HCT116 (cell line): ENCODE data around the gene TOLLIP. TPM values are rescaled to one million over a fixed set of nuclear protein-coding genes. Genes with fewer than 3 reads are reported as not detected.

Experiments used
- ATAC-seq: fragments of 200-7000 bp; cut with Tn5 transposase; 2 replicates; pipeline ENCODE4 v1.9.1; 2020; ENCODE audit warnings: mild to moderate bottlenecking, moderate library complexity
- BruUV-seq: library from RNA; stranded (reverse); fragments of 400-500 nt; replicated peaks from 2 replicates; lab custom pipeline; 2021; lab: Mats Ljungman, UMichigan
- CTCF ChIA-PET: fragments of 300-600 bp; sonication (Branson Sonifier 250); formaldehyde crosslinking; loops from one replicate; lab custom pipeline; 2021; ENCODE audit warnings: antibody characterized with exemption; lab: Charles Lee
- POLR2A ChIA-PET: fragments of 300-600, 350-600 bp; sonication (Branson Sonifier 250); formaldehyde crosslinking; loops from one replicate; lab custom pipeline; 2021; ENCODE audit warnings: antibody characterized with exemption; lab: Charles Lee
- RAD21 ChIA-PET, 2 experiments: fragments of 300-600 bp; sonication (Branson Sonifier 250); formaldehyde crosslinking; loops; one replicate each; lab custom pipeline; 2023; ENCODE audit warnings: low total read pairs in 2 of 2; ENCODE audit not compliant: uncharacterized antibody in 2 of 2, unreplicated experiment in 2 of 2, low non-redundant PET in 1 of 2; lab: Charles Lee
- DNase-seq: peaks from one replicate; pipeline ENCODE4 v3.0.0-alpha.2; 2010; ENCODE audit warnings: low read depth, low spot score
- H2AFZ ChIP-seq: fragments of 200-600 bp; shearing (Covaris generic), sonication (generic); 2 replicates; pipeline ENCODE4 v1.6.1; 2017; ENCODE audit warnings: low read depth, mixed run types, mixed read lengths, antibody characterized with exemption, low read length; ENCODE audit not compliant: poor library complexity, severe bottlenecking
- H3K27ac ChIP-seq: 2 replicates; pipeline ENCODE4 v1.5.1; 2012; ENCODE audit warnings: low read depth, low read length
- H3K27me3 ChIP-seq: fragments of 200-600 bp; sonication (generic); 2 replicates; pipeline ENCODE4 v1.6.1; 2016; ENCODE audit warnings: mixed run types, low read length, mixed read lengths; ENCODE audit not compliant: insufficient read depth
- H3K36me3 ChIP-seq, 2 experiments: fragments of 200-500 bp in 1 of 2; fragments of 200-600 bp in 1 of 2; sonication (Bioruptor generic) in 1 of 2; sonication (generic) in 1 of 2; 2 replicates each; pipeline versions ENCODE4 v1.5.1 to v1.6.1; 2014 to 2016; ENCODE audit warnings: low read length in 2 of 2, inconsistent platforms in 1 of 2, mixed read lengths in 1 of 2, mixed run types in 1 of 2; ENCODE audit not compliant: insufficient read depth in 2 of 2, control insufficient read depth in 1 of 2
- H3K4me1 ChIP-seq, 2 experiments: fragments of 200-600 bp in 1 of 2; sonication (generic) in 1 of 2; 2 replicates each; pipeline versions ENCODE4 v1.5.1 to v1.6.1; 2012 to 2017; ENCODE audit warnings: low read length in 2 of 2, inconsistent platforms in 1 of 2, mild to moderate bottlenecking in 1 of 2, mixed read lengths in 1 of 2, mixed run types in 1 of 2, moderate library complexity in 1 of 2; ENCODE audit not compliant: insufficient read depth in 2 of 2, control insufficient read depth in 1 of 2
- H3K4me2 ChIP-seq: fragments of 200-600 bp; sonication (generic); 2 replicates; pipeline ENCODE4 v1.6.1; 2017; ENCODE audit warnings: mixed run types, low read length, mixed read lengths
- H3K4me3 ChIP-seq, 2 experiments: fragments of 200-600 bp in 1 of 2; sonication (generic) in 1 of 2; replicated peaks in 1 of 2; 2 replicates each; pipeline ENCODE4 v1.5.1; 2011 to 2016; ENCODE audit warnings: low read length in 2 of 2, control low read depth in 1 of 2, low read depth in 1 of 2, mild to moderate bottlenecking in 1 of 2, mixed read lengths in 1 of 2, mixed run types in 1 of 2
- H3K79me2 ChIP-seq: fragments of 200-600 bp; sonication (generic); 2 replicates; pipeline ENCODE4 v1.6.1; 2017; ENCODE audit warnings: mild to moderate bottlenecking, mixed run types, low read length, moderate library complexity, mixed read lengths; ENCODE audit not compliant: insufficient read depth
- H3K9ac ChIP-seq: fragments of 200-600 bp; sonication (generic); 2 replicates; pipeline ENCODE4 v1.6.1; 2016; ENCODE audit warnings: low read length, mixed read lengths
- H3K9me2 ChIP-seq: fragments of 200-600 bp; sonication (generic), shearing (Covaris generic); 2 replicates; pipeline ENCODE4 v1.6.1; 2017; ENCODE audit warnings: mixed run types, mild to moderate bottlenecking, moderate library complexity; ENCODE audit not compliant: insufficient read depth
- H3K9me3 ChIP-seq, 2 experiments: fragments of 200-500 bp in 1 of 2; fragments of 200-600 bp in 1 of 2; sonication (Bioruptor generic) in 1 of 2; sonication (generic) in 1 of 2; 2 replicates each; pipeline ENCODE4 v1.6.1; 2014 to 2017; ENCODE audit warnings: low read length in 2 of 2, mixed read lengths in 2 of 2, inconsistent platforms in 1 of 2, low read depth in 1 of 2, mild to moderate bottlenecking in 1 of 2, mixed run types in 1 of 2, moderate library complexity in 1 of 2; ENCODE audit not compliant: control insufficient read depth in 1 of 2, insufficient read depth in 1 of 2
- H4K20me1 ChIP-seq: fragments of 200-600 bp; sonication (generic), shearing (Covaris generic); 2 replicates; pipeline ENCODE4 v1.6.1; 2017; ENCODE audit warnings: mixed run types, mild to moderate bottlenecking, moderate library complexity; ENCODE audit not compliant: insufficient read depth
- ATF3 ChIP-seq: IDR thresholded peaks from 2 replicates; pipeline ENCODE4 v1.6.1; 2012
- CBX3 ChIP-seq: IDR thresholded peaks from 2 replicates; pipeline ENCODE4 v1.6.1; 2012; ENCODE audit warnings: low read depth
- CEBPB ChIP-seq: IDR thresholded peaks from 2 replicates; pipeline ENCODE4 v1.6.1; 2012; ENCODE audit warnings: low read depth
- EGR1 ChIP-seq: IDR thresholded peaks from 2 replicates; pipeline ENCODE4 v1.6.1; 2012; ENCODE audit warnings: low read depth
- ELF1 ChIP-seq: IDR thresholded peaks from 2 replicates; pipeline ENCODE4 v1.6.1; 2012; ENCODE audit warnings: low read depth, borderline replicate concordance
- EZH2phosphoT487 ChIP-seq: fragments of 200-600 bp; IDR thresholded peaks from 2 replicates; pipeline ENCODE4 v1.6.1; 2018; ENCODE audit warnings: antibody characterized with exemption, borderline replicate concordance
- REST ChIP-seq: IDR thresholded peaks from 2 replicates; pipeline ENCODE4 v1.6.1; 2012; ENCODE audit warnings: low read depth
- TCF7L2 ChIP-seq: IDR thresholded peaks from 2 replicates; pipeline ENCODE4 v1.7.0; 2011; ENCODE audit warnings: borderline replicate concordance, inconsistent platforms; ENCODE audit not compliant: insufficient read depth, insufficient read length; ENCODE audit errors: extremely low read depth
- ZFX ChIP-seq: fragments of 450-650 bp; IDR thresholded peaks from 2 replicates; pipeline ENCODE4 v1.6.1; 2017
- intact Hi-C: fragments of 100-400 bp; cut with micrococcal nuclease; formaldehyde crosslinking; loops from 2 replicates; pipeline ENCODE4 v1.10.0; 2022
- total RNA-seq: library from RNA; stranded (reverse); gene quantifications from one replicate; pipeline ENCODE4 v1.2.1, GENCODE V29; 2021; ENCODE audit not compliant: unreplicated experiment

TOLLIP gene
- total RNA-seq, 1 experiment from 2014 or later = 28.5 TPM

GRCh38 chr11:1344056-1344635 is 34.7 kb upstream of the TOLLIP start:
- ChIA-PET POLR2A (no interaction called here), CTCF (no interaction called here), RAD21 (no interaction called here)
- BruUV-seq = no TSS peak
- Histone ChIP-seq H3K4me1 (peaks cover 0 to 3% of the 10 kb centered on the region in 2 experiments; a peak in 2 of 4 replicates), H2AFZ (no peak overlapping the region), H3K4me3 (no peak overlapping the region), H4K20me1 (no peaks in the 10 kb centered on the region), H3K9me3 (no peaks in the 10 kb centered on the region), H3K4me2 (no peak overlapping the region), H3K27me3 (no peaks in the 10 kb centered on the region), H3K27ac (no peak overlapping the region), H3K36me3 (no peaks in the 10 kb centered on the region), H3K79me2 (no peaks in the 10 kb centered on the region), H3K9ac (no peak overlapping the region), H3K9me2 (no peaks in the 10 kb centered on the region)
- ATAC-seq (no peak), DNase-seq (no peak)
- TF ChIP-seq CEBPB (no peak), EZH2phosphoT487 (no peak), ELF1 (no peak), EGR1 (no peak), TCF7L2 (no peak), ATF3 (no peak), CBX3 (no peak), ZFX (no peak), REST (no peak)
- intact Hi-C loops = no loop called here
